Measurements from ENCODE around the gene CUEDC1.

- TF ChIP-seq CTCF (IDR thresholded peaks at IDR 0.05): no peak
- no peak for TF ChIP-seq EP300 (IDR thresholded peaks at IDR 0.05)
Measured at GRCh38 chr17:57975044-57975443, 19.8 kb upstream of the CUEDC1 start.

All from ovary (tissue), 3 donors.